NCI-H1092 treated with DMSO at 0.1 percent for 48 hours (cell line): ENCODE measurements around the gene AOX1.
"Not testable (repeated sequence)": the region's sequence is repeated elsewhere in the genome, so short reads cannot be mapped to it uniquely, and the experiment has no call there.

Source experiments
- DNase-seq: peaks from one replicate; lab custom pipeline; 2025; lab: John Stamatoyannopoulos, UW

AOX1 gene

DNA sequence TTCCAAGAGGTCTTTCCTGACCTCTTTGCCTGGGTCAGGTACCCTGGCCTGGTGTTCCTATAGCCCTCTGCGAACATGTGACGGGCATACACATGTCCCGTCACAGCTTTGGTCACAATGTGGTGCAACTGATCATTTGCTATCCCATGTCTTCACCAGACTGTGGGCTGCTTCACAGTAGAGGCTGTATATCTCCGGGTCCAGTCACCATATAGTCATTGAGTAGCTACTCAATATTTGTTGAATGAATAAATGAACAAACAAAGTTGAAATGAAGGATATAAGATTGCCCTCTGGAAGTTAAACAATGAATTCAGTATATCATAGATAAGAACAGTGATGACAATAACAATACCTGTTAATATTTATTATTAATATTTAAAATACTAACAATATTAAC is 16.8 kb downstream of the AOX1 start:
- no peak for DNase-seq

DNA sequence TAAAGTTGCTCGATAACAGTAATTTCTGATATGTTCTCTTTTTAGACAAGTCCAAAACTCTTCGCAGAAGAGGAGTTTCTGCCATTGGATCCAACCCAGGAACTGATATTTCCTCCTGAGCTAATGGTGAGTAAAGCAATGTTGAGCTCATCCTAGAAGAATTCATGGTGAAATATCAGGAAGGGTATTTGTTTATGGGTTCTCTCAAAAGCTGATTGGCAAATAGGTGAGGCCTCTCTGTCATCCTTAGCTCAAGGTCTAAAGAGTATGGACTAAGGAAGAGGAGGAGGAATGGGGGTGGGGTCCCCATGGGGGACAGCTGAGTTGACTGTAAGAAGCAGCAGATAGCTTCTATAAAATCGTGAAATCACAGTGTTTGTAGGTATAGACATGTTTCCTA is 18.2 kb downstream of the AOX1 start:
- DNase-seq, result no peak

DNA sequence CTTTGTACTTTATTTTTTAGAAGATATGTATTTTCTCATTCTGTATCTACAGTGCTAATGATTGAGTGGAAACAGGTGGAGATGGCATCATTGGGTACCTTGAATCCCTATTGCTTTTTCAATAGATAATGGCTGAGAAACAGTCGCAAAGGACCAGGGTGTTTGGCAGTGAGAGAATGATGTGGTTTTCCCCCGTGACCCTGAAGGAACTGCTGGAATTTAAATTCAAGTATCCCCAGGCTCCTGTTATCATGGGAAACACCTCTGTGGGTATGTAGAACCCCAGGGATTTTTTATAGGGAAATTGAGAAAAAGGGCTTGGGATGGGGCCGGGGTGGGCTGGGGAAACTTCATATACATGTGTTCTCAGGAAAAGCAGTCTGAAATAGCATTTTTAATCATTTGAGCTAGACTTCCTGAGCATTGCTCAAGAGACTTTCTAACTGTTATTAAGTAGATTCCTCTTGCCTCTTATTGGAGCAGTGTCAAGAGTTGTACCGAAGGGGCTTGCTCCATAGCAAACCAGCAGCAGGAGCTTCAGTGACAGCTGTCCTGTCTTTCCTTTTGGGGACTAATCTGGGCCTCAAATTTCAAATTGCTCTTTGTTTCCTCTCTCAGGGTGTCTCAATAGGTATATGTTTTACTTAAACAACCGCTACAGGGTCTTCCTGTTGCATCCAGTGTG is 18.9 kb downstream of the AOX1 start:
- DNase-seq, result no peak

DNA sequence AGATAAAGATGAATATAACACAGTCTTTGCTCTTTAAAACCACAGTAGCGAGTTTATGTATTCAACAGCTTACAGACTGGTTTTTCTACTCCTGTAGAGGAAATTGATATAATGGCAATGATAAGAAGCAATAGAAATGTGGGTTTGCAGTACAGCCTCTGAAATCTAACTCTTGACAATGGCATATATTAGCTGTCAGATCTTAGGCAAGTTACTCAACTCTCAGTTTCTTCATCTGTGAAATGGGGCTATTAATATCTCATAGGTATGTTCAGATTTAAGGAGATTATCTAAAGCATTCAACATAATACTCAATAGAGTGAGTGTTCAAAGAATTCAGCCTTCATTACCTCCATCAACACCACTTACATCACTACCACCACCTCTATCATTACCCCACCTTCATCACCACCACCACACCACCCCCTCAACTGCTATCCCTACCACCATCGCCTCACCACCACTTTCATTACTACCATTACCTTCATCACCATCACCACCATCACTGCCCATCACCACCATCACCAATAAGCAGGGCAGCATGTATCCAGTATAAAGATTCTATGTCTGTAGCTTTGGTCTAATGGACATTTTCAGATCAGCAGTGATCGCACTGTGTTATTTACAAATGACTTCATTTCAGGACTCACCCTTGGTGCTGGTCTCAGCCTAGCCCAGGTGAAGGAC is 22.7 kb downstream of the AOX1 start:
- no peak for DNase-seq

DNA sequence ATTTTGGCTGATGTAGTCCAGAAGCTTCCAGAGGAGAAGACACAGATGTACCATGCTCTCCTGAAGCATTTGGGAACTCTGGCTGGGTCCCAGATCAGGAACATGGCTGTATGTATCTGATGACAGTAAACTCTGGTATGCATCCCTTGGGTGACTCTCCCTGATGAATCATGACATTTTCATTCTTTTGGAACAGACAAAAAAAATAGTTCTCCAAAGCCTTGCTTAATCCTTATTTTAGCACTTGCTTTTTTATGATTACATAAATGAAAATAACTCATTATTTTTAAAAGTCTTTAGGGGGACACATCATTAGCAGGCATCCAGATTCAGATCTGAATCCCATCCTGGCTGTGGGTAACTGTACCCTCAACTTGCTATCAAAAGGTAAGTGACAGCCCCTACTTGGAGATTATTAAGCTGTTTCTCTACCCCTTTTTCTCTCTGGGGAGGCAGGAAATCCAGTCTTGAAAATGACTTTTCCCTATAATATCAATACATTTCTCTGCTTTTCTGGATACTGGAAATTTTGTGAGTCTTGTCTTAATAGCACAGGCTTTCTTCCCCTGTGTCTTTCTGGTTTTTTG is 23.3 kb downstream of the AOX1 start:
- no peak for DNase-seq

DNA sequence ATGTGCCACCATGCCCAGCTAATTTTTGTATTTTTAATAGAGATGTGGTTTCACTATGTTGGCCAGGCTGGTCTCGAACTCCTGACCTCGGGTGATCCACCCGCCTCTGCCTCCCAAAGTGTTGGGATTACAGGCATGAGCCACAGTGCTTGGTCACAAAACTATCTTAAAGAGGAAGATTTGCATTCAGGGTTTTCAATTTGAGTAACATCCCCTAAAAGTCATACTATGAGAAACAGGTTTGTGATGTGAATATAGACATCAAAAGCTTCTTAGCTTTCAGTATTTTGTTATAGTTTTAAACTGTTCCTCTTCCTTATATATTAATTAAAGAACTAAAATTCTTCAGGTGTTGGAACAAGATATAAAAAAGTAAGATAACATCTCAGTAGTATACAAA is 24.4 kb downstream of the AOX1 start:
- DNase-seq, result not testable (repeated sequence)

DNA sequence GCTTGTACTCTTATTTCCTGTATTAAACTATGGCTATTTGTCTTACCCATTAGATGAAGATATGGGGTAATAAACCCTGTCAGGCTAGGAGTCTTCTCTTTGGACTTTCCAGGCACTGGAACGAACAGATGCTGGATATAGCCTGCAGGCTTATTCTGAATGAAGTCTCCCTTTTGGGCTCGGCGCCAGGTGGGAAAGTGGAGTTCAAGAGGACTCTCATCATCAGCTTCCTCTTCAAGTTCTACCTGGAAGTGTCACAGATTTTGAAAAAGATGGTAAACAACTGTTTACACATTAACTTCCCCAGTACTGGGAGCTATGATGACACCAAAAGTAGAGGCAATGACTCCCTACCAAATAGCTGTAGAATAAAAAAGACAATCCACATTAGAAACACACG is 27.9 kb downstream of the AOX1 start:
- no peak for DNase-seq

DNA sequence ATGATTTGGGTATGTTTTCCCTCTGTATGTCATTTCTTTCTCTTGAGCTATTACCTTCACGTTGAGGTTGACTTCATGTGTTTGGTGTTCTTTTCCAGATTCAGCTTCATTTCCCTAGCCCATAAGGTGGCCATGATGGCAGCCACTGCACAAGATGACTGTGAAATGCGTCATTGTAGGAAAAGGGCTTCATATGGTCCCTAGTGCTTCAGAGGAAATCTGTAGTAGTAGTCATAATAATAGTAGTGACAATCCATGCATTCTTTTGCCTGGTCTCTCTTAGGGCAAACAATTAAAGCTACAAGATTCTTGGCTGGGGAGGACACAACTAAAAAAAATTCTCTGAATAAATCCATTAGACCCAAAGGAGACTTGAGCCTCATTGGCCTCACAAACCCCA is 28.4 kb downstream of the AOX1 start:
- DNase-seq, result no peak

DNA sequence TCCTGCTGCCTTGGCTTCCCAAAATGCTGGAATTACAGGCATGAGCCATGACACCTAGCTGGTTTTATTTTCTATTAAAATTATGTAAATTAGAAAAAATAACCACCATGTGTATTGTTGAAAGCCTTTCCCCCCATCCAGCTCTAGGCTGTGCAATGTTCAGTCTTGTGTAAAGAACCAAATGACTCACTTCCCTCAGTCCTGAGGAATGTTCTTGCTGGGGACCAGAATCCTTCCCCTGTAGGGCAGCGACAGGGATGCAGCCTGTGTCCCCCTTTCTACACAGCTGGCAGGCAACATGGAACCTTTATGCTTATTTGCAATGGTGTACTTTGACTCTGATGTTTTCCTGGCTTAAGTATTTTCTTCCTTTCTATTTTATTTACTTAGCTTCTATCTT is 29.4 kb downstream of the AOX1 start:
- DNase-seq, result no peak

DNA sequence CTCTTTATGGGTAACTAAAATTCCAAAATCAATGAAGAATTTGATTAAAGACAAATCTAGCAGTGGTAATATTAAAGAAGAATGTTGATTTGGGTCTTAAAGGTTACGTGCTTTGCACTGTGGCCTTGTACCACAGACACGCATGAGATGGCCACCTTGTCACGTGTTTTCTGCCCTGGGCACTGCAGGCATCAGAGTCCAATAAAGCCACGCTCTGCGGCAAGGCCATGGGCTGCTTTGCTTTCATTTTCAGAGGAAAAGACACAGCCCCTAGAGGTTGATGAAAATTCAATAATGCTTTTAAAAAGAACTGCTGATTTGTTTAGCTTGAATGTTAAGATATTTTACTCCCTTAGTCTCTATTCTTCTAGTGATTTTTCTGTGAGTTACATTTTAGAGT is 30.4 kb downstream of the AOX1 start:
- DNase-seq, result no peak

DNA sequence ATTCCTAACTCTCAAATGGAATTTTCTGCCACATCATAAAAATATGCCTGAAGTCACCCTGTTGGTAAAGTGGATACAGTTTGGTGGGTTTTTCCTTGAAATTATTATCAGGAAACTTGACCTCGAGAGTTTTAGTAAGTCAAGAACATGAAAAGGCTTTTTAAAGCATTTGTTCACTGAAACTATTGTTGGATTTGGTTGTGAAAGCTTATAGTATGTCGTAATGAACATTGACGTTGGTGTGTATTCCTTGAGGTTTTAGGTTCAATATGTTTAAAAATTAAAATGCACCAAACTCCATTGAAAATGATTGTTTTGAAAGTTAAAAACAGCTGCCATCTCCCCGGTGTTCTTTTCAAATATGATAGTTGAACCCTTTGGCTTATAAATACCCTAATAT is 30.8 kb downstream of the AOX1 start:
- no peak for DNase-seq

DNA sequence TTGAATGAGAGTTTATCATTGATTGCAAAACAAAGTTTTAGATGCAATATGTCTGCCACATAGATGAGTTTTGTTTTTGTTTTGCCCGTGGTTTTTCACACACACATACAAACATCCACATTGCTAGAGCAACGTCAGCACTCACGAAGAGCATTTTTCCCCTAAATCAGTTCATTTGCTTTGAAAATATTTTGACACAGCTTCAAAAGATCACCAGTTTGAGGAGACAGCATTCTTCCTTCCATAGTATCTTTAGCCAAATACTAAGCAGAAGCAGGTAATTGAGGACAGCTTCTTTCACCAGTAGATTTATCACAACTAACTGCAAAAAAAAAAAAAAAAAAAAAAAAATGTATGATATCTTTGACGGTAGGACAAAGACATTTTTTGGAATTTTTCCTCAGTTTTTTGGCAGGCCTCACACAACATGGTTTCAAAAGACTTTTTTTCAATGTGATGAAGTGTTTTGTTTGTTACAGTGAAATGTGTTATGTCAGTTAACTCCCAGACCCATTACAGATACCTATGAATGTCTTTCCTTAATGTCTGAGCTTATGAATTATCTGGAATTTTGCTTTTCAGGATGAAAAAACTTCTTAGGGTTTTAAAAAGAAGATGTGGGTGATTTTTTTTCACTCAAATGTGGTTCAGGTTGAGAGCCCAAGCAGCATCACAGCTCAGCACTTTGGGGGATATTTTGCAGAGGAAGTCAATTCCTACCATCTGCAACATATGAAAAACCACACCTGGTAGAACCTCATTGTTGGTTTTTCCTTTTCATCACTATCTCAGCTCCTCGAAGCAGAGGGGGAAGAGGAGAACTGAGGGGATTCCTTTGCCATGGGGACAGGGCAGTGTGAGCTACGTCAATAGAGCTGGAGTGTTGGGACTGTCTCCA is 31.6 kb downstream of the AOX1 start:
- no peak for DNase-seq

DNA sequence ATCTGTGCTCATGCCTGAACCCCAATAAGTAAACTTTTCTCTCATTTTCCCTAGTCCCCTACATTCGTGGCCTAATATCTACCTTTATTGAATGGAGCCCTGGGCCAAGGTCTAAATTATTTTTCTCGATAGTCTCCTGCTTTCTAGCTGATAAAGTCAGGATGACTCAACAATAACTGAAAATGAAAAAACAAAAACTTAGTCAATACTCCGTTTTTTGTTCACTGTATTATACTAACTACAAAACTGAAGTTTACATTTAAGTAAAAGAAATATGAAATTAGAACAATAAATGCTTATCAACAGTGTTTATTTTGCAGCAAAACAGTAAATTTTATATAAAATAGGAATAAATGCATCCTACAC is 32.2 kb downstream of the AOX1 start:
- no peak for DNase-seq

DNA sequence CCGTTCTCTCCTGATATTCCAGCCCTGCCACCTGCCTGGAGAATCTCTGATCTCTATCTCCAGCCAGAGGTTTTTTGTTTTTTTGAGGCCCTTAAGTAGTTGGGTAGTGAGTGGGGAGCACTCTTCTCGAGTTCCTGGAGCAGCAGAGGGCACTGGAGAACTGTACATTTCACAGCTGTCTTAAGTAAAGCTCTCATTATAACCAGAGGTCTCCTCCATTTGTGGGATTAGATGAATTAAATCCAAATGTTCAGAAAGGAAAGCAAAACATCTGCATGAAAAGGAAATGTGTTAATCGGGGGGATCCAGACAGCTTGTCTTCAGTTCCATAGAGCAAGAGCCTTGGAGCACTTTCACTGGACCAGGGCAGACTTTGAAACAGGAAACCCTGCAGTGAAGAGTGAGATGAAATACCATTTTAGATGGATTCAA is 32.8 kb downstream of the AOX1 start:
- DNase-seq, result peak; percentile 2

DNA sequence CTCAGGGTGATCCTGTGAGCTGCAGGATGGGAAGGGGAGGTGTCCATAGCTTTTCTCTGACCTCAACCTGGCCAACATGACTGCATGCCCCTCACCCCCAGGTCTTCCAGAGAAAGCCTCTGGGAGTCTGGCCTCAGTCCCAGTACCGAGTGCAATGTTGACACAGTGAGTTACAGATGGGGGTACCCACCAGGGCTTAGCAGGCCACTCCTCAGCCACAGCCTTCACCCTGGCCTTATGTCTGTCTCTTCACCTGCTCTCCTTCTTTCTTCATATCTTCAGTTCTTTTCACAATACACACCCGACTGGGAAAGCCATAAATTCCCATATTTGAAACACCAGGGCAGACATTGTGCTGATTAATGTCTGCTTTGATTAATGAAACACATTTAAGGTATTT is 33.5 kb downstream of the AOX1 start:
- peak; percentile 22 for DNase-seq

DNA sequence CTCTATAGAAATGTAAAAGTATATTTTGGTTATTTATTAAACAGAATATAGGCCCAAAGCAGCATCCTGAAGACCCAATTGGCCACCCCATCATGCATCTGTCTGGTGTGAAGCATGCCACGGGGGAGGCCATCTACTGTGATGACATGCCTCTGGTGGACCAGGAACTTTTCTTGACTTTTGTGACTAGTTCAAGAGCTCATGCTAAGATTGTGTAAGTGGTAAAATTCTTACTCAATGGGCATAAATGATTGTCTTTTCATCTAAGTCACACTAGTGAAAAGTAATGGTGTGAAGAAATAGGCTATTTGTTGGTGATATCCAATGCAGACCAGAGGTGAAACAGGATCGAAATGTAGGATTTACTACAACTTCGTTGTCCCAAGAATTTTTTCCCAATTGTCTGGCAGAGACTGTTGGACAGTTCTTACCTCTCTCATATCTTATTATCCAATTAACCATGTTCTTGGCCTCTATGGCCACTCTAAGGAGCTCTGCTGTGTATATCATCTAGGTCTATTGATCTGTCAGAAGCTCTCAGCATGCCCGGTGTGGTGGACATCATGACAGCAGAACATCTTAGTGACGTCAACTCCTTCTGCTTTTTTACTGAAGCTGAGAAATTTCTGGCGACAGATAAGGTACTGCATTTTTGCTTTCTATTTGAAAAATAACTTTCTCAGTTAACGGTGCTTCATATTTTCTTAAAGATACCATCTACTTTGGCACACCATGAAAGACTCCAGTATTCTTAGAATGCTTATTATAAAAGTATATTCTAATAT is 35.0 kb downstream of the AOX1 start:
- DNase-seq, result no peak

DNA sequence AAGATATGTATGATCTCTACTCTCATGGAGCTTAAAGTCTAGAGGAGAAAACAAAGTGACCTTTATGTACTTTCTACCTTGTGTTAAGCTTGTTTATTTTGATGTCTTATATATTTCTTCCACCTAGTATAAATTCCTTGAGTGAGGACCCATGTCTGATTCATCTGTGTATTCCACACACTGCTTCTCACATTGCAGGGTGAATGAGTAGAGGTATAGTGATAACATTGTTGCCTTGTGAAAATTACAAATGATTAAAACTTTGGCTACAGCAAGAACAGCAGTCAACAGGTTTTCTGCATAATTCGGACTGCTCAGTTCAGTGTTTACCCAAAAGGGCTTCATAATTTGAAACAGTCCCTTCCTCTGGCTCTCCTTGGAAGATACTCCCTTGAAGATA is 36.3 kb downstream of the AOX1 start:
- no peak for DNase-seq

DNA sequence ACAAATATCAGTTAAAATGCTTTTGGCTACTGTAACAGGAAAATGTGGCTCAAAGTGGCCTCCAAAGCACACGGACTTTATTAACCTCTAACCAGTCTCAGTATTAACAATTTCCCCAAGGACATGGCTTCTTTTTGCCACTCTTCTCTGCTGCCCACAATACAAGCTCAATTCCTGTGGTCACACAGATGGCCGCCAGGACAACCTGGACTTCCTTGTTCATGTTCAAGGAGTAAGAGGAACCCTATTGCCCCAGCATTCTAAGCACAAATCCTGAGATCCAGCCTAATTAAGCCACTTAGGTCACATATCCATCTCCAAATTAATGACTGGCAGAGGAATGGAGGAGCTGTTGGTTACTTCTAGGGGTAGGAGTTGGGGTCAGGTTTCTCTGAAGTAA is 38.2 kb downstream of the AOX1 start:
- DNase-seq, result no peak

DNA sequence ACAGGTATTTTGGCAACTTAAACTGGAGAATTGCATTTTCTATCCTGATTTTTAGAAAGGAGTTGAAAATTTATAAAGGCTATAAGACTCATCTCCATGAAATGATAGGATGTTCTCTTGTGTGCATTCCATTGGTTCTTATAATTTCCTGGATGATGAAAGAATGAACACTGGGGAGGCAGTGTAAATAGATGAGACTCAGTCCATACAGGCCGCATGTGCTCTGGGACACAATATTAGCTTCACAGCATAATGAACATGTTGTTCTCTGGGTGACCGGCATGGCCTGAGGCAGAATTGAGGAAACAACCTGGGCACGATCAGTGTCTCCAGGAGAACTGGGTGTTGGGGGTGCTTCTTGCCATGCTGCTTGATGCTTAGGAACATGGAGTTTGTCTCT is 38.8 kb downstream of the AOX1 start:
- no peak for DNase-seq

DNA sequence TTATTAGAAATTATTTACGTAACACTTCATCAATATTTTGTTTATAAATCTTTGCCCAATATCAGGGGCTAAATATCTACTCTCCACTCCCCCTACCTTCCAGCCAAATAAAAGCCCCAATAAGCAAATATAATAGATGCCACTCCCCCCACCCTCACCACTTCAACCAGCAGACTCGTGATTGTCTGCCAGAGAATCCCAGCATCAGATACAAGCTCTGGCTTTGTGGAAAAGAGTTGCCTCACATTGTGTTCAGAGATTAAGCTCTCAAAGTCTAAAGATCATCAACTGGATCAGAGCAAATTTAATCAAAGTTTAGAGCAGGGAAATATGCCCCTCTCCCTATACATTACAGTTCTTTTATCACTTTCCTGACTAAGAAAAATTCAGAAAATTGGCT is 39.5 kb downstream of the AOX1 start:
- DNase-seq, result no peak

DNA sequence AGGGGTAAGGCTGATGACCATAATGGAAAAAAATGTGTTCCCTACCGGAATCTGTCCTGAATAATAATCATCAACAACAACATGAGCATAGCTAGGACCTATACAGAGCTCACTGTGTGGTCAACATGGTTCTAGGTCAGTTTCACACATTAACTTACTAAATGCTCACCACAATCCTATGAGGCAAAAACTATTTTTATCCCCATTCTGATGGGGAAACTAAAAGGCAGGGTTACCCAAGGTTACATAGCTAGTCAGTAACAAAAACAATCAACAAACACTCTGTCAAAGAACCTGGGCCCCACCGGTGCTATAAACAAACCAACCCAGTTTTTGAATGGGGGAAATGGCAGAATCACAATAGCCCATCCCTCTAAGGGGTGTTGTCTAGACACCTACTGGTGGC is 40.1 kb downstream of the AOX1 start:
- no peak for DNase-seq
